Mucosa of descending colon (tissue), 3 donors: ENCODE results near the gene STAT6. TPM values are rescaled to one million over a fixed set of nuclear protein-coding genes. Genes with fewer than 3 reads are reported as not detected.

Experiments used
- ATAC-seq: fragments of 200-7000 bp; cut with Tn5 transposase; one replicate; pipeline ENCODE4 v1.9.1; 2020; ENCODE audit warnings: mild to moderate bottlenecking, moderate library complexity
- DNase-seq, 3 donors: peaks; one replicate each; pipeline ENCODE4 v3.0.0-alpha.2; 2020
- H3K36me3 ChIP-seq: fragments of 200-600 bp; one replicate; pipeline ENCODE4 v1.8.0; 2021; ENCODE audit warnings: low read depth, mild to moderate bottlenecking
- H3K4me1 ChIP-seq: fragments of 200-600 bp; one replicate; pipeline ENCODE4 v1.8.0; 2021; ENCODE audit warnings: low read depth, mild to moderate bottlenecking
- H3K4me3 ChIP-seq: fragments of 200-600 bp; one replicate; pipeline ENCODE4 v1.8.0; 2021; ENCODE audit warnings: mild to moderate bottlenecking
- H3K9me3 ChIP-seq: fragments of 200-600 bp; one replicate; pipeline ENCODE4 v1.8.0; 2021; ENCODE audit warnings: mild to moderate bottlenecking
- intact Hi-C, 2 donors: fragments of 100-400 bp; cut with DNase I in 1 of 2; cut with micrococcal nuclease in 1 of 2; formaldehyde crosslinking; loops; one replicate each; pipeline versions ENCODE4 v1.11.0 to v1.11.1; 2022; cut with DNase I, micrococcal nuclease
- total RNA-seq, 3 donors: library from RNA; stranded (reverse); fragmentation: NEBNext Ultra II Directional in 2 of 3; extraction: Animal tissue kit (Norgen Biotek cat#: 25700) in 2 of 3; gene quantifications; one replicate each; pipeline versions ENCODE4 v1.2.1 to v1.2.4, GENCODE V29; 2021 to 2023
- TF ChIP-seq, protein P1 (sequence below): fragments of 200-600 bp; IDR thresholded peaks from one replicate; pipeline ENCODE4 v1.8.0; 2022; ENCODE audit warnings: antibody characterized with exemption, mild to moderate bottlenecking
- donor health status: DM: no; HTN: no; CAD: no; lungs with moderate emphysema.
- donor health status: DM: no; HTN: no; CAD: no.
- donor health status: DM: no; HTN: yes; CAD: no.

Gene STAT6
- total RNA-seq, 3 donors from 2014 or later = 219 to 286 (median 281) TPM

DNA sequence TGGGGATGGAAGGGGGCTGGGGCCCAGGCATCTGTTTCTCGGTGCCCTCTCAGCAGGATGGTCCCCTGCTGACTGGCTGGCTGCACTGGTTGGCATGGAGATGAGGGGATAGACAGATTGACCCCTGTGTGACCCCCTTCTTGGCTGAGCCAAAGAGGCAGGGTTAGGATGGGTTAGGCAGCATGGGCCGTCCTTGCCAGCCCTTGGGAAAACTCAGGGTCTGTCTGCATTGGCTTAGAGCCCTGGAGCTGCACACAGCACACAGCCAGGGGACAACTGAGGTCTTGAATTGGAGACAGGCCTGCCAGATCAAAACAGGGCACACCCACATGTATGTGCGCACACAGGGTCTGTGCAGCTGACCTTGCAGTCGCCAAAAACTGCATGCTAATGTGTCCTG lies 47.5 kb upstream of the STAT6 start:
- no peaks in the 10 kb centered on the region for H3K4me1 ChIP-seq
- H3K4me3 ChIP-seq = no peak overlapping the region
- no peaks in the 10 kb centered on the region for H3K9me3 ChIP-seq
- TF ChIP-seq, protein P1, sequence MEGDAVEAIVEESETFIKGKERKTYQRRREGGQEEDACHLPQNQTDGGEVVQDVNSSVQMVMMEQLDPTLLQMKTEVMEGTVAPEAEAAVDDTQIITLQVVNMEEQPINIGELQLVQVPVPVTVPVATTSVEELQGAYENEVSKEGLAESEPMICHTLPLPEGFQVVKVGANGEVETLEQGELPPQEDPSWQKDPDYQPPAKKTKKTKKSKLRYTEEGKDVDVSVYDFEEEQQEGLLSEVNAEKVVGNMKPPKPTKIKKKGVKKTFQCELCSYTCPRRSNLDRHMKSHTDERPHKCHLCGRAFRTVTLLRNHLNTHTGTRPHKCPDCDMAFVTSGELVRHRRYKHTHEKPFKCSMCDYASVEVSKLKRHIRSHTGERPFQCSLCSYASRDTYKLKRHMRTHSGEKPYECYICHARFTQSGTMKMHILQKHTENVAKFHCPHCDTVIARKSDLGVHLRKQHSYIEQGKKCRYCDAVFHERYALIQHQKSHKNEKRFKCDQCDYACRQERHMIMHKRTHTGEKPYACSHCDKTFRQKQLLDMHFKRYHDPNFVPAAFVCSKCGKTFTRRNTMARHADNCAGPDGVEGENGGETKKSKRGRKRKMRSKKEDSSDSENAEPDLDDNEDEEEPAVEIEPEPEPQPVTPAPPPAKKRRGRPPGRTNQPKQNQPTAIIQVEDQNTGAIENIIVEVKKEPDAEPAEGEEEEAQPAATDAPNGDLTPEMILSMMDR = no peak
- H3K36me3 ChIP-seq = peaks cover 7% of the 10 kb centered on the region
- DNase-seq (no peak), ATAC-seq (no peak)
- intact Hi-C loops = no loop called here

DNA sequence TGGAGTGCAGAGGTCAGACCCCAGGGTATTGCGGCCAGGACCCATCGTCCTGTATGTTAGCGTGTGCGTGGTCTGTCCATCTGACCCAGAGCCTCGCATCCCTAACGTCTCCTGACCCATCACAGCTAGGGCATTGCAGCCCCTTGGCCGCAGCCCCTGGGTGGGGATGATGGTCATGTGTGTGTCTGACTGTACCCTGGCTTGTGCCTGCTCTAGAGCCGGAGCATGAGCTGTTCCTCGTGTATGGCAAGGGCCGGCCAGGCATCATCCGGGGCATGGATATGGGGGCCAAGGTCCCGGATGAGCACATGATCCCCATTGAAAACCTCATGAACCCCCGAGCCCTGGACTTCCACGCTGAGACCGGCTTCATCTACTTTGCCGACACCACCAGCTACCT lies 47.0 kb upstream of the STAT6 start:
- Histone ChIP-seq H3K9me3 (no peaks in the 10 kb centered on the region), H3K36me3 (peaks cover 7% of the 10 kb centered on the region), H3K4me3 (no peak overlapping the region), H3K4me1 (no peaks in the 10 kb centered on the region)
- intact Hi-C loops = no loop called here
- ATAC-seq (no peak), DNase-seq (no peak)
- TF ChIP-seq, protein P1 = no peak

DNA sequence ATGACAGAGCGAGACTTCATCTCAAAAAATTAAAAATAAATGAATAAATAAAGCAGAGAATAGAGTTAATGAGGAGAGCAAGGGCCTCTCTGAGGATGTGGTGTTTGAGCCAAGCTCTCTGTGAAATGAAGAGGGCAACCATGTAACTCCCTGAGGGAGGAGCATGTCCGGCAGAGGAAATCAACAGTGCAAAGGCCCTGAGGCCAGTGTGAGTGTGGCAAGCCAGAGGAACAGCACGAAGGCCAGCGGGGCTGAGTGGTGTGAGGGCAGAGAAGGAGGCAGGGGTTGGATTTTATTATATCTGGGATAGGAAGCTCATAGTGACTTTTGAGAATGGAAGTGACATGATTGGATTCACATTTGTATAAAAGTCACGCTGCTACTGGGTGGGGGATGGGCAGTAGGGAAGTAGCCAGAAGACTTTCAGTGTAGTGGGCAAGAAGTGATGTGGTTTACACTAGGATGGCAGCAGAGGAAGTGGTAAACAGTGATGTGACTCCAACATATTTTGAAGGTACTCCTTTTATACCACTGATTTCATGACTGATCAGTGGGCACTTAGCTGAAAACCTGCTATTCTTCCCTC lies 46.5 kb upstream of the STAT6 start:
- ATAC-seq (no peak), DNase-seq (no peak)
- Histone ChIP-seq H3K4me3 (no peak overlapping the region), H3K9me3 (no peaks in the 10 kb centered on the region), H3K36me3 (peaks cover 7% of the 10 kb centered on the region), H3K4me1 (no peaks in the 10 kb centered on the region)
- TF ChIP-seq, protein P1 = no peak
- intact Hi-C loops = no loop called here

DNA sequence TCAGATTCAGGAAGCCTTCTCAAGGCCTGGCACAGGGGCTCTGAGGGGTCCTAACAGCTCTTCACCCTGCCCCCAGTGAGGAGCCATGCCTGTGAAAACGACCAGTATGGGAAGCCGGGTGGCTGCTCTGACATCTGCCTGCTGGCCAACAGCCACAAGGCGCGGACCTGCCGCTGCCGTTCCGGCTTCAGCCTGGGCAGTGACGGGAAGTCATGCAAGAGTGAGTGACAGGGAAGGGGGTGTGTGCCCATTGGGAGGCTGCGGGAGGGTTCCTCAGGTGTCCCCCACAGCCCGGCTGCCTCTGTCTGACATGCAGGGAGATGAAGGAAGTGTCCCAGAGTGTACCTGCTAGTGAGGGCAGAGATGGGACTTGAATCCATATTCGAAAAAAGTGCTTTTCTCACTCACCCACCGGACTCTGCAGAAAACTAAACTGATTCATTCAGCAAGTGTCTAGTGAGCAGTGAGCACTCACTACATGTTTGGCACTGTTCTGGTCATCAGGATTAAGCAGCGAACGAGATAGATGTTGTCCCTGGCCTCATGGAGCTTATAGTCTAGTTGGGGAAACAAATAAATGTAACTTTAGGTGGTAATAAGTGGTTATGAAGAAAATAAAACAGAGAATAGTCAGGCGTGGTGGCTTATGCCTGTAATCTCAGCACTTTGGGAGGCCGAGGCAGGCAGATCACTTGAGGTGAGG lies 45.7 kb upstream of the STAT6 start:
- TF ChIP-seq, protein P1 = no peak
- ATAC-seq (peak; percentile 5), DNase-seq (no peak)
- H3K36me3 ChIP-seq = peaks cover 7% of the 10 kb centered on the region
- H3K9me3 ChIP-seq = no peaks in the 10 kb centered on the region
- H3K4me1 ChIP-seq = no peaks in the 10 kb centered on the region
- H3K4me3 ChIP-seq = no peak overlapping the region
- intact Hi-C loops = no loop called here

DNA sequence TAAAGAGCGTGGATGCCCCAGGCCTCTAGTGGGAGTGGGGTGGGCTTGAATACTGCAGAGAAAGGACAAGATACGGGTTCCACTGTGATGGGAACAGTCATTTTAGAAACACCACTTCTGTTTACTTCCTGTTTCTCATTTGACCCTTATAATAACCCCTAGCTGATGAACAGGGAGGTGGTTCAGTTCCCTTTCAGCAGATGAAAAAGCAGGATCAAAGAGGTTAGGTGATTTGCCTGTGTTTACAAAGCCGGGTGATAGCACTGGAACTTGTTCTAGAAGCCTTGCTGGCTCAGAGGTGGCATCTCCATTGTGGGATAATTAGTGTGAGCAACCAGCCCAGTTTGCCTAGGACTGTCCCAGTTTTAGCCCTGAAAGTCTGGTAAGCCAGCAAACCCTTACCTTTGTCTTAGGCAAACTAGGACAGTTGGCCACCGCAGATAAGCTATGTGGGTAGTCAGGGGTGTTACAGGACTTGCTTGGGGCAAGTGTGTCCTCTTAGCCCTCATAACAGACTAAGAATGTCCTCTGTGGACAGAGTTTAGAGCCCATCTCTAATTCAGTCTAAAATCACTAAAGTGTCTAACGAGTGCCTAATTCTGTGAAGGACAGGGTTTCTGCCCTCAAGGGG lies 43.8 kb upstream of the STAT6 start:
- DNase-seq = no peak
- Histone ChIP-seq H3K9me3 (no peaks in the 10 kb centered on the region), H3K4me1 (peaks cover 9% of the 10 kb centered on the region), H3K4me3 (no peak overlapping the region), H3K36me3 (peaks cover 7% of the 10 kb centered on the region)
- ATAC-seq = no peak
- intact Hi-C loops = no loop called here
- TF ChIP-seq, protein P1 = no peak
